Neural progenitor cell (in vitro differentiated cells): ENCODE results near the gene UBR3.

ENCODE experiments used
- EZH2phosphoT487 ChIP-seq: fragments of 200-600 bp; sonication (generic); IDR thresholded peaks from 2 replicates; pipeline ENCODE4 v1.6.1; 2017; ENCODE audit warnings: antibody characterized with exemption
- TF ChIP-seq, protein P1 (sequence below): fragments of 200-600 bp; sonication (generic); IDR thresholded peaks from 2 replicates; pipeline ENCODE4 v1.5.1; 2017; ENCODE audit warnings: antibody characterized with exemption, mild to moderate bottlenecking

DNA sequence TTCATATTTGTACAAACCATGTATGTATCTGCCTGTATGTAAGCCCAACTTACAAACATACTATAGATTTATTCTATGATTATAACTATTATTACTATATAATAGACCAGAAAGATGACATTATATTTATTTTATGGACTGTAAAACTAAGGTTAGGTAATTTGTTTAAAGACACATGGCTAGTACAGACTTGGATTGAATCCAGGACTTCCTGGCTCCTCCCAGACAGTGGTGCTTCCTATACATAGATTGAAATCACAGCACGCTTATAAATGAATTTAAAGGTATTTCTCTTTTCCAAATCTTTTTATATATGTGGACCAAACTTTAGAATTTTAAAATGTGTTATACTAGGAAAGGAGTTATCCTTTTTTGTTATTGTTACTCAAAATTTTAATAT, 199.1 kb downstream of the UBR3 start:
- TF ChIP-seq, protein P1, sequence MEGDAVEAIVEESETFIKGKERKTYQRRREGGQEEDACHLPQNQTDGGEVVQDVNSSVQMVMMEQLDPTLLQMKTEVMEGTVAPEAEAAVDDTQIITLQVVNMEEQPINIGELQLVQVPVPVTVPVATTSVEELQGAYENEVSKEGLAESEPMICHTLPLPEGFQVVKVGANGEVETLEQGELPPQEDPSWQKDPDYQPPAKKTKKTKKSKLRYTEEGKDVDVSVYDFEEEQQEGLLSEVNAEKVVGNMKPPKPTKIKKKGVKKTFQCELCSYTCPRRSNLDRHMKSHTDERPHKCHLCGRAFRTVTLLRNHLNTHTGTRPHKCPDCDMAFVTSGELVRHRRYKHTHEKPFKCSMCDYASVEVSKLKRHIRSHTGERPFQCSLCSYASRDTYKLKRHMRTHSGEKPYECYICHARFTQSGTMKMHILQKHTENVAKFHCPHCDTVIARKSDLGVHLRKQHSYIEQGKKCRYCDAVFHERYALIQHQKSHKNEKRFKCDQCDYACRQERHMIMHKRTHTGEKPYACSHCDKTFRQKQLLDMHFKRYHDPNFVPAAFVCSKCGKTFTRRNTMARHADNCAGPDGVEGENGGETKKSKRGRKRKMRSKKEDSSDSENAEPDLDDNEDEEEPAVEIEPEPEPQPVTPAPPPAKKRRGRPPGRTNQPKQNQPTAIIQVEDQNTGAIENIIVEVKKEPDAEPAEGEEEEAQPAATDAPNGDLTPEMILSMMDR = no peak
- no peak for TF ChIP-seq EZH2phosphoT487
